Measurements from ENCODE around the gene NEUROG2. TPM values are rescaled to one million over a fixed set of nuclear protein-coding genes. Genes with fewer than 3 reads are reported as not detected.
A peak's percentile ranks its signal among the peaks of the same experiment; 100 is the strongest.

Gene NEUROG2
- total RNA-seq: under 1 TPM in 2 of 3 donors, not detected in 1; 0.29 to 0.33 TPM

- peaks cover 0 to 97% of the 10 kb centered on the region in 2 donors for H3K27me3 ChIP-seq
- no peaks in the 10 kb centered on the region for H3K36me3 ChIP-seq
- peak within 1 kb of the TSS in 1 of 2 donors; percentile 68 for H3K27ac ChIP-seq
- TF ChIP-seq POLR2A (IDR thresholded peaks at IDR 0.05): no peak
- no peak for TF ChIP-seq POLR2AphosphoS5 (IDR thresholded peaks at IDR 0.05)
- TF ChIP-seq, protein P1, sequence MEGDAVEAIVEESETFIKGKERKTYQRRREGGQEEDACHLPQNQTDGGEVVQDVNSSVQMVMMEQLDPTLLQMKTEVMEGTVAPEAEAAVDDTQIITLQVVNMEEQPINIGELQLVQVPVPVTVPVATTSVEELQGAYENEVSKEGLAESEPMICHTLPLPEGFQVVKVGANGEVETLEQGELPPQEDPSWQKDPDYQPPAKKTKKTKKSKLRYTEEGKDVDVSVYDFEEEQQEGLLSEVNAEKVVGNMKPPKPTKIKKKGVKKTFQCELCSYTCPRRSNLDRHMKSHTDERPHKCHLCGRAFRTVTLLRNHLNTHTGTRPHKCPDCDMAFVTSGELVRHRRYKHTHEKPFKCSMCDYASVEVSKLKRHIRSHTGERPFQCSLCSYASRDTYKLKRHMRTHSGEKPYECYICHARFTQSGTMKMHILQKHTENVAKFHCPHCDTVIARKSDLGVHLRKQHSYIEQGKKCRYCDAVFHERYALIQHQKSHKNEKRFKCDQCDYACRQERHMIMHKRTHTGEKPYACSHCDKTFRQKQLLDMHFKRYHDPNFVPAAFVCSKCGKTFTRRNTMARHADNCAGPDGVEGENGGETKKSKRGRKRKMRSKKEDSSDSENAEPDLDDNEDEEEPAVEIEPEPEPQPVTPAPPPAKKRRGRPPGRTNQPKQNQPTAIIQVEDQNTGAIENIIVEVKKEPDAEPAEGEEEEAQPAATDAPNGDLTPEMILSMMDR (IDR thresholded peaks at IDR 0.05): no peak
- peak within 1 kb of the TSS; percentile 50 to 67 (median 58) for H3K4me3 ChIP-seq
- DNase-seq (ENCODE audit: low spot score in 2 of 2): no peak
- H3K4me1 ChIP-seq: peaks cover 5 to 12% of the 10 kb centered on the region in 2 donors
- intact Hi-C loops (cut with DNase I; ENCODE audit: low total_unique reads): no loop called here
- no peaks in the 10 kb centered on the region for H3K9me3 ChIP-seq
Observed at GRCh38 chr4:112516066-112516470, at the start of gene NEUROG2. Gene NEUROG2 (minus strand): TSS chr4:112516180. CDS start chr4:112515475, 705 bp downstream.

- Histone ChIP-seq H3K9me3 (peaks cover 4 to 5% of the 10 kb centered on the region in 2 donors), H3K27ac (no peak overlapping the region), H3K4me3 (no peak overlapping the region), H3K27me3 (no peaks in the 10 kb centered on the region), H3K36me3 (no peaks in the 10 kb centered on the region), H3K4me1 (no peaks in the 10 kb centered on the region)
- no peak for DNase-seq (ENCODE audit: low spot score in 2 of 2)
- intact Hi-C loops (cut with DNase I; ENCODE audit: low total_unique reads): no loop called here
- TF ChIP-seq, protein P1 (IDR thresholded peaks at IDR 0.05): no peak
- TF ChIP-seq POLR2AphosphoS5 (IDR thresholded peaks at IDR 0.05): no peak
Observed at GRCh38 chr4:112564706-112565270, 48.8 kb upstream of the NEUROG2 start.

DNA sequence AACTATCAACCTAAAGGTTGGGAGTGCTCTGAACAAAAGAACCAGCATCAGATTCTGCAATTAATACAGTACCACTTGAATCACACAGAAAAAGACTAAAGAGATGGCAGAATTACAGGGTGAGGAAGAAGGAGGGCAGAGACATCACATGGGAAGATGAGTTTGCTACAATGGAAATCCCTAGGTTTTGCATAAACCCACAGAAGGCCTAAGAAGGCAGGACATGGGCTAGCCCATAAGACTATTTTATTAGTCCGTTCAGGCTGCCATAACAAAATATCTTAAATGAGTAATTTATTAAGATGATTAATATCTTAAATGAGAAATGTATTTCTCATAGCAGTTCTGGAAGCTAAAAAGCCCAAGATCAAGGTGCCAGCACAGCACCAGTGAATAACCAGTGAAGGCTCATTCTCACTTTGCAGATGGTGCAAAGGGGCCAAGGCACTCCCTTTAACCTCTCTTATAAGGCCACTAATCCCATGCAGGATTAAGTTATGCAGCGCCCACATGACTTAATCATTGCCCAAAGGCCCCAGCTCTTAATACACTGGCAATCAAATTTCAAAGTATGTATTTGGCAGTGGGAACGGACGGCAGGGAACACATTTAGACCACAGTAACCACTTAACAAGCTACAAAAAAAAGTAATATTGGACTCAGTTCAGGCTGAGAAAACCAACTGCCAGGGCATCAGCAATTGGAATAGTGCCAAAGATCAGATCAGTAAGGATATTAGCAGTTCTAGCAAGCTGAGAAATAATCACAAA, 47.6 kb upstream of the NEUROG2 start:
- H3K4me3 ChIP-seq: no peak overlapping the region
- intact Hi-C loops (cut with DNase I; ENCODE audit: low total_unique reads): no loop called here
- TF ChIP-seq POLR2A (IDR thresholded peaks at IDR 0.05) (no peak), POLR2AphosphoS5 (IDR thresholded peaks at IDR 0.05) (no peak)
- TF ChIP-seq, protein P1 (IDR thresholded peaks at IDR 0.05): no peak

DNA sequence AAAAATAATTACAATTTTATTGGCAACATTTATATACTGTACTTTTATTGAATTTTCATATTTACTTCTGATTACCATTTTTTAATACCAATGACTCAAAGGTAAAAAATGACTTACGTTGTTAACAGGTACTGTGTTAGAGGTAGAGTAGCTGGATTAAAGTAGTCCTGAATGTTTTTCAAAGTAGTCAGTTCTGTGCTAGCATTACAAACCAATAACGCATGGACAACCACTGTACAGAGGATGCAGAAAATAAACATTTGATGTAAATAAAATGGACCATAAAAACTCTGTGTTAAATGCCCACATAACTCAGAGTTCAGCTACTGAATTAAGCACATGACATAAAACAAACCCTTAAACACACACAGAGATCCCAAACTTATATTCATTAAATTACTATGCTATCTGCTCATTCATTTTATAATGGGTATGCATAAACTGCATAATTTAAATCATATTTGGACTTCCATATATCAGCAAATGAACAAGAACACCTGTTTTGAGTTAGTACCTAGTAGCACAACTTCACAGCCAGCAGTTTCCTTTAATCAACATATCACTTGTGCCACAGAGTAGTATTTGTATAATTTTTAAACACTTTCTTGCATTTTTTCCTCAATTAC, 46.4 kb upstream of the NEUROG2 start:
- H3K4me1 ChIP-seq: no peaks in the 10 kb centered on the region
- no peaks in the 10 kb centered on the region for H3K36me3 ChIP-seq
- H3K9me3 ChIP-seq: peaks cover 0 to 4% of the 10 kb centered on the region in 2 donors
- H3K27me3 ChIP-seq: no peaks in the 10 kb centered on the region
- DNase-seq (ENCODE audit: low spot score in 2 of 2): no peak
- intact Hi-C loops (cut with DNase I; ENCODE audit: low total_unique reads): no loop called here
- TF ChIP-seq, protein P1 (IDR thresholded peaks at IDR 0.05): no peak
- TF ChIP-seq POLR2A (IDR thresholded peaks at IDR 0.05) (no peak), POLR2AphosphoS5 (IDR thresholded peaks at IDR 0.05) (no peak)
- no peak overlapping the region for H3K4me3 ChIP-seq
- no peak overlapping the region for H3K27ac ChIP-seq

More for the DNA sequence above, 47.6 kb upstream of the NEUROG2 start:
- no peak overlapping the region for H3K27ac ChIP-seq
- H3K36me3 ChIP-seq: no peaks in the 10 kb centered on the region
- peaks cover 4 to 5% of the 10 kb centered on the region in 2 donors for H3K9me3 ChIP-seq
- H3K27me3 ChIP-seq: no peaks in the 10 kb centered on the region
- DNase-seq (ENCODE audit: low spot score in 2 of 2): no peak
- no peaks in the 10 kb centered on the region for H3K4me1 ChIP-seq

- intact Hi-C loops (cut with DNase I; ENCODE audit: low total_unique reads): no loop called here
Observed at GRCh38 chr4:112560084-112560483, 44.1 kb upstream of the NEUROG2 start.

More at GRCh38 chr4:112560084-112560483, 44.1 kb upstream of the NEUROG2 start:
- no peaks in the 10 kb centered on the region for H3K27me3 ChIP-seq
- no peaks in the 10 kb centered on the region for H3K36me3 ChIP-seq
- peaks cover 0 to 4% of the 10 kb centered on the region in 2 donors for H3K9me3 ChIP-seq
- DNase-seq (ENCODE audit: low spot score in 2 of 2): no peak
- TF ChIP-seq, protein P1 (IDR thresholded peaks at IDR 0.05): no peak
- TF ChIP-seq POLR2A (IDR thresholded peaks at IDR 0.05) (no peak), POLR2AphosphoS5 (IDR thresholded peaks at IDR 0.05) (no peak)
- H3K27ac ChIP-seq: no peak overlapping the region
- H3K4me3 ChIP-seq: no peak overlapping the region
- no peaks in the 10 kb centered on the region for H3K4me1 ChIP-seq
